HG02678 (cell line): ENCODE measurements around the gene RAB10.
"Not testable (repeated sequence)": the region's sequence is repeated elsewhere in the genome, so short reads cannot be mapped to it uniquely, and the experiment has no call there.

Experiments
- ATAC-seq: cut with Tn5 transposase; IDR thresholded peaks from one replicate; pipeline ENCODE4 v1.9.1; 2021; ENCODE audit warnings: mild to moderate bottlenecking, moderate library complexity; ENCODE audit not compliant: unreplicated experiment

RAB10 gene

GRCh38 chr2:26054598-26055348, 20.9 kb downstream of the RAB10 start:
- no peak for ATAC-seq

- ATAC-seq, result no peak
Measured at GRCh38 chr2:26058390-26058789, 24.5 kb downstream of the RAB10 start.

- no peak for ATAC-seq
Measured at GRCh38 chr2:26059542-26059941, 25.7 kb downstream of the RAB10 start.

DNA sequence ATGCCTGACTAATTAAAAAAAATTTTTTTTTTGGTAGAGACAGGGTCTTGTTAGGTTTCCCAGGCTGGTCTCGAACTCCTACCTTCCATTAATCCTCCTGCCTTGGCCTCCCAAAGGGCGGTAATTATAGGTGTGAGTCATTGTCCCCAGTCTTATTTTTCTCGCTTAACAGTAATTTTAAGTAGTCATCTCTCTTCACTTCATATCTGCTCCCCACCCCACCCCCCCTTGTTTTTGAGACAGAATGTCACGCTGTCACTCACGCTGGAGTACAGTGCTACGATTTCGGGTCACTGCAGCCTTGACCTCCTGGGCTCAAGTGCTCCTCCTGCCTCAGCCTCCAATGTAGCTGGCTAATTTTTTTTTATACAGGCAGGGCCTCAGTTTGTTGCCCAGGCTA, 27.7 kb downstream of the RAB10 start:
- no peak for ATAC-seq

- no peak for ATAC-seq
Measured at GRCh38 chr2:26064846-26065245, 31.0 kb downstream of the RAB10 start.

- no peak for ATAC-seq
Measured at GRCh38 chr2:26067186-26067974, 33.5 kb downstream of the RAB10 start.

DNA sequence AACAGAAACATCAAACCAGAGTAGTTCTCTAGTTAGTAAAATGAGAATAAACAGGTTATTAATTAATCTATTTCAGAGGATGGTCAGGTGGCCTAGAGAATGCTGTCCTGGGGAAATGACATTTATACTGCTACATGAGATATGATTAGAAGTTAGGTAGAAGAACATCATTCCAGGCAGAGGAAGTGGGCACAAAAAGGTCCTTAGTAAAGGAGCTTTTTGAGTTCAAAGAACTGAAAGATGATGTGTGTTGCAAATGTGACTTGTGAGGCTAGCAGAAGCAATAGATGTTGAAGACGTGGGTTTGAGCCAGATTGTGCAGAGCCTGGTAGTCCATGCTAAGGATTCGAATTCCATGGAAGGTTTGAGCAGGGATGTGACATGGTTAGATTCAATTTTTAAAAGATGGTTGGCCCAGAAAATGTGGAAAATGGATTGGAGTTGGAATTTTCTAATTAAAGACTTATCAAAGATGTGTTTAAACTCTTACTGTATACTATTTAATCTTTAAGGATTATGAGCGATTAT, 34.2 kb downstream of the RAB10 start:
- no peak for ATAC-seq

DNA sequence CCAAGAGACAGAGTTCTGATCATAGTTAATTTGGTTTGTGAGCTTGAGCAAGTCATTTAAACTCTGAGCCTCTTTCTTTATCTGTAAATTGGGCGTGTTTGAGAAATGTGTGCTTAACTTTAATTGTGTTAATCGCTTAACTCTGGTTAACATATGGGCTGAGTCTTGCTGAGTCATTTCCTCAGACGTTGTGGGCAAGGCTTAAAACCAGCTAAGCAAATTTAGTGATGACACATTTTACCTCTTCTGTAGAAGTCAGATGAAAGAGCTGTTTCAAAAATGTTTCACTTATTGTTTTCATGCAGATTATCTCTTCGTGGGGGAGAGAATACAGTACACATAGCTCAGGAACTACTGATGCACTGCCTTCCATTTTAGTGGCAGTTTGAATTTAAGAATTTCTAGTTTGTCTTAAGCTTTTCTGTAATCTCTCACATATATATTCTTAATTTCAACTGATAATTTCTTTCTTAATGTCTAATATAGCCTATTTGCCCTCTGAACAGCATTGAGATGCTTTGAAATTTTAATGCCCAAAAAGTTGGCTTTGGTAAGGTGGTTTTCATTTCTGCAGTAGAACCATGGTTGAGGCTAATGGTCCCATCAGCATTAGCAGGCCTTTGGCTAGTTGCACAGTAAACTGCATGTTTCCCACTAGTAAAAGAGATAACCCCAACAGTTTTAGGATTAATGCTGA, 34.9 kb downstream of the RAB10 start:
- peak; percentile 73 for ATAC-seq

DNA sequence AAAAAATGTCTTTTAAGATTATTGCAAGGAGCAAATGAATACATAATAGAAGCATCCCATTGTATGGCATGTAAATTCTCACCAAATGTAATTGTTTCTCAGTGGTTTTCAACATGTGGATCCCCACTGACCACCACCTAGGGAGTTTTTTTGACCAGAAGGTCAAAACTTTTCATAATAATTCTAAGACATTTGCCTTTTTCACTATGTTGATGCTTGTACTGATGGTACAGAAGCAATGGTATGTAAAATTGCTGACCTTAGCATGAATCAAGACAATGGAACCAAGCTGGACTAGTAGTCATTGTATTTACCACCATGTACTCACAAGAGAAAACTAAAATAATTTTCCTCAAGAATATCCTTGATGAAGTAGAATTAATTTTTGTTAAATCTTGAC, 36.8 kb downstream of the RAB10 start:
- ATAC-seq, result no peak

- ATAC-seq, result no peak
Measured at GRCh38 chr2:26072925-26073768, 39.3 kb downstream of the RAB10 start.

DNA sequence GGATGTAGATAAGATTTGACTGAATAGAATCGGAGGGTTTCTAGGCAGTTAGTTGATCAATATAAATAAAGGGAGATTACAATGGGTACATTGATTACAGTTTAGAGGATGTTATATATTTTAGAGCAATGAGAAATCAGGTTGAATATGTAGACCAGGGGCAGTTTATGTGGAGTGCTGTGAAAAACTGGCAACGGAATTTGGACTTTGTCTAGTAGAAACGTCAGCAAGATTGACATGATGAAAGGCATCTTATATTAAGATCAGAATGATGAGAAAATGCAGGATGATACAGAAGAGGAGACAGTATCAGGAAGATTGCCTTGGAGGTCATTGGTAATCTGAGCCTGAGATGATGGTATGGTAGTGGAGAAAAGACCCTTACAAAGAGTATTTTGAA, 39.9 kb downstream of the RAB10 start:
- ATAC-seq, result no peak

- no peak for ATAC-seq
Measured at GRCh38 chr2:26074676-26075075, 40.8 kb downstream of the RAB10 start.

DNA sequence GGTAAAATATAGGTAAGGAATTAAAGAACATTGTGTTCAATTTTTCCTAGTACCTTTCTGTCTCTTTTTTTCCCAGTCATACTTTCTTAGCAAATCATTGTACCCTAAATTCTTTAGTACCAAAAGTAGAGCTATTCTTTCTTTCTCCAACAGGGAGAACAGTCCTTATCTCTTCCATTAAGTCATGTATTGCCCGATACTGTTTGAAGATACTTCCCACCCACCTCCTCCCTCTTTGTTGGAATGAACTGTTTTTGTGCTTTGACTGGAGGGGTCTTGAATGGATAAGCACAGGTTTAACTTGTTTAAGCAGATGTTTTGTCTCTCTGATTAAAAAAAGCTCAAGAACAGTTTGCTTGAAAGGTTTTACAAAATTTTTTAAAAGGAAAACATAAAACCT, 41.3 kb downstream of the RAB10 start:
- no peak for ATAC-seq

DNA sequence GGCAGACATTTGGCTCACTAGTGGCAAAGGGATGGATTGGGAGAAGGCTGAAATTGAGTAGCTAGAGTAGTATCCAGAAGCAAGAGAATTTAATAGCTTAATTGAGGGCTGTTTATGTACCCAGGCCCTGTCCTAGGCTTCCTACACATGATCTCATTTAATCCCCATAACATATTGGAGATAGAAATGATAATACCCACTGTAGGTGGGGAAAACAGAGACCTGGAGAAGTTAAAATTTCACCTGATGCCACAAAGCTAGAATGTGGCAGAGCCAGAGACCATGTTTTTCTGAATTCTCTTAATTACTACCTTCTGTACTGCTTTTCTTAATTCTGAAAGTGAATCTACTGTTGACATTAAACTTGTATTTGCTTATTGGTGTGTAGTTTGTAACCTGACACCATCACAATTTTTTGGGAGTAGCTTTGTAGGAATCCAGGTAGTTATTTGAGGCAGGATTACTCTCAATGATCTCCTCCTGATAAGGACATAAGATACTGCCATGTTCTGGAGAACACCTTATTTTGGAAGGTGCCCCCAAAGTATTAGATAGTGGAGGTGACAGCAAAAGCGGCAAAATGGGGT, 42.2 kb downstream of the RAB10 start:
- no peak for ATAC-seq

GRCh38 chr2:26077291-26077690, 43.4 kb downstream of the RAB10 start:
- no peak for ATAC-seq

GRCh38 chr2:26078939-26079338, 45.1 kb downstream of the RAB10 start:
- ATAC-seq, result no peak

- ATAC-seq, result no peak
Measured at GRCh38 chr2:26080356-26080755, 46.5 kb downstream of the RAB10 start.

GRCh38 chr2:26080925-26081324, 47.0 kb downstream of the RAB10 start:
- not testable (repeated sequence) for ATAC-seq

GRCh38 chr2:26081556-26081955, 47.7 kb downstream of the RAB10 start:
- no peak for ATAC-seq

GRCh38 chr2:26086155-26086637, 52.3 kb downstream of the RAB10 start:
- no peak for ATAC-seq
